Prostate gland (tissue), 2 donors: ENCODE measurements around the gene HIBADH.

ENCODE experiments used
- CTCF ChIP-seq, 4 experiments: fragments of 200-600 bp in 2 of 4; fragments of 450-650 bp in 2 of 4; sonication (generic) in 2 of 4; IDR thresholded peaks; 1 replicate in 3 of 4; 2 replicates in 1 of 4; pipeline ENCODE4 v1.5.1; 2016 to 2019; ENCODE audit warnings: antibody characterized with exemption in 4 of 4, mild to moderate bottlenecking in 2 of 4, moderate library complexity in 2 of 4
- POLR2A ChIP-seq: fragments of 450-650 bp; IDR thresholded peaks from one replicate; pipeline ENCODE4 v1.6.1; 2016; ENCODE audit warnings: antibody characterized with exemption, mild to moderate bottlenecking
- POLR2AphosphoS5 ChIP-seq: sonication (generic); formaldehyde crosslinking; IDR thresholded peaks from one replicate; pipeline ENCODE4 v1.6.1; 2017; ENCODE audit warnings: antibody characterized with exemption

GRCh38 chr7:27688056-27688455 is 25.4 kb upstream of the HIBADH start:
- TF ChIP-seq POLR2AphosphoS5 (no peak), CTCF (IDR thresholded peaks at IDR 0.05) (no peak), POLR2A (no peak)
